GM19043 (cell line): ENCODE data around the gene CCND2.

Source experiments
- ATAC-seq: cut with Tn5 transposase; IDR thresholded peaks from one replicate; pipeline ENCODE4 v1.9.1; 2021; ENCODE audit warnings: low read depth; ENCODE audit not compliant: unreplicated experiment

Gene CCND2

DNA sequence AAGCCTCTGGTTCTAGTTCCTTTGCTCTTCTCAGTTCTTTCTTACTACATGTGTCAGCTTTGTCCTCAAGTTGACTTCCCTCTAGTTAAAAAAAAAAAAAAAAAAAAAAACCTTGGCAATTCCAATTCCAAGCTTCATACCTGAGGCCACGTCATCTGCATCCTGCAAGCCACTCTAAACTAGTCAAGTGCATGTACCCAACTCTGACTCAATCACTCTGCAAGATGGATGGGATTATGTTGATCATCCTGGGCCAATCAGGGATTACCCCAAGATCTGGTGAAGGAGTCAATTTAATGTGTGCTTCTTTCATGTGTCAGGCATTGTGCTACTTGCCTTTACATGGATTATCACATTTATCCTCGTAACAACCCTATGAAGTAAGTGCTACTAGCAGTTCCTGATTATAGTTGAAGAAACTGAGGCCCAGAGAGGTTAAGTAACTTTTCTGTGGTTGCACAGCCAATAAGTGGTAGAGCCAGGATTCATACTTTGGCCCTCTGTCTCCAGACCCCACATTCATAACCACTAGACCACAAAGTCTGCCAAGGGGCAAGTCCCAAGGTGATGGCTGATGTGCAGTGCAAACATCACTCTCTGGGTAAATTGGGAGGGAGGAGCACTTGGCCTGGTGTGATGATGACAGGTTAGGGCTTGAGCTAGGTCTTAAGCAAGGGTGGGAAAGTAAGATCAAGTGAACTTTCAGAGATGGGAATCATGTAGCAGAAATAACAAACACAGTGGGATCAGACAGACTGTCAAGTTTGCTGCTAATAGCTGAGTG lies 17.3 kb upstream of the CCND2 start:
- ATAC-seq, result no peak

DNA sequence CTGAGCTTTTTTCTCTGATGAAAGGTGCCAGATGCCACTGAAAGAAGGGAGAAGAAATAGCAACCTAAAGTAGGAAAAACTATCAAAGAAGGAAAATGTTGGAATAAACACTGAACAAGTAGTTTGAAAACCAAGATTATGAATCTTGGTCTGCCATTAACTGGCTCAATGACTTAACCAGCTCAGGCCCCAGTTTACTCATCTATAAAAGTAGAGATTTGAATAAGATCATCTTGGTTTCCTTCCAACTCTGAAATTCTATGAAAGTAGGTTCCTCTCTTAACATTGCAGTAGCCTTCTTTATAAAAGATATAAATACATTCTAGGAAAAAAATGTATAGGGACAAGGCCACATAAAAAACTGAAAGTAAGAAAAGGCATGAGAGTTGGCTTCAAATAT lies 16.1 kb upstream of the CCND2 start:
- ATAC-seq, result no peak

DNA sequence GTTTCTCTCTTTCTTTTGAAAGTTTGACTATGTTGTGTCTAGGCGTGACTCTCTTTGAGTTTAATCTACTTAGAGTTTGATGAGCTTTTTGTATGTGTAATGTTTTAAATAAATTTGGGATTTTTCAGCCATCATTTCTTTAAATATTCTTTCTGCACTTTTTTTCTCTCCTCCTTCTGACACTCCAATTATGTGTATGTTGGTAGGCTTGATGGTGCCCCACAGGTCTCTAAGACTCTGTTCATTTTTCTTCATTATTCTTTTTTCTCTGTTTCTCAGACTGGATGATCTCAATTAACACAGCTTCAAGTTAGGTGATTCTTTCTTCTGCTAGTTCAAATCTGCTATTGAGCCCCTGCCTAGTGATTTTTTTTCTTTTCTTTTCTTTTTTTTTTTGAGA lies 14.5 kb upstream of the CCND2 start:
- no peak for ATAC-seq

DNA sequence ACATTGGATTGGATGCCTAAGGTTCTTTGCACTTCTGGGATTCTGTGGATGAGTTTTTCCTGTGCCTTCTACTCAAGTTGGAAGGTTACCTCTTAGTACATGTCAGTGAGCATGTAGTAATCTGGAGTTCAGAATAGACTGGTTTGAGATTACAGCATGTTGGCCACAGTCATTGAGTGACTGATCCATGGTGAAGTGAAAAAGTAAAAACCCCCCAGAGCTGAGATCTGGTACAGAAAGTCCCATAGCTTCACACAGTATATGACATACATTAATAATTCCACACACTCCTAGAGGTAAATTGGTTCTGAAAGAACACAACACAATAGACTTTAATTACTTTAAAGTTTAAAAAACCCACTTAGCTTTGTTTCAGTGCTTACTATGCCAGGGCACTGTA lies 11.9 kb upstream of the CCND2 start:
- ATAC-seq, result no peak

DNA sequence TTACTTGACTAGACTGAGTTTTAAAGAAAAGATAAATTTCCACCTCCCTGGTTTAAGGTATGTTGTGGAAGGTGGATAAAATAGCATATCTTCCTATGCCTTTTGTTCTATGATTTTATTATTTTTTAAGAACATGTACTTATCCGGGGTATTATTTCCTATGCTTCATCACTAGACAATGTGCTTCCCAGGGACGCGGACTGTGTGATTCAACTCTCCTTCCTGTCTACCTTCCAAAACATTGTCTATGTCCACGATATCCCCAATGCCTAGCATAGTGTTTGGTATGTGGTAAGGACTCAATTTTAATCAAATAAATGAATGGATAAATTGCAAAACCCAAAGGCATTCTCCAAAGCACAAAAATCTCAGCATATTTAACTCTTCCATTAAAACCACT lies 8.3 kb upstream of the CCND2 start:
- ATAC-seq, result no peak

DNA sequence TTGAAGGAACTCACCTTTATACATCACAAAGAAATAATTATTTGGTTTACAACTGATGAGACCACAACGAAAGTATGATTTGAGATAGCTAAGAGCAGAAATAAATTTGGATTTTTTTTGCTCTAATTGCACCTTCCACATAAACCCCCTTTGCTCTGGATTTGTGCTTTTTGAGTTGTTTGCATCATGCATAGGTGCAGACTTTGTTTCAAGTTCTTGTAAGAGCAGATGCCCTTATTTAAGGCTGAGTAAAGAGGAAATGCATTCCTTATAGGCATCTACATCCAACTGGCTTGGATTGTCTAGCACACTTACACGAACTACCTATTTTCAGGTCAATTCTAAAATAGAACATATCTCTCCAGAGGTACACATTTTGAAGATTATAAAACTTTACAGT lies 6.6 kb upstream of the CCND2 start:
- no peak for ATAC-seq

DNA sequence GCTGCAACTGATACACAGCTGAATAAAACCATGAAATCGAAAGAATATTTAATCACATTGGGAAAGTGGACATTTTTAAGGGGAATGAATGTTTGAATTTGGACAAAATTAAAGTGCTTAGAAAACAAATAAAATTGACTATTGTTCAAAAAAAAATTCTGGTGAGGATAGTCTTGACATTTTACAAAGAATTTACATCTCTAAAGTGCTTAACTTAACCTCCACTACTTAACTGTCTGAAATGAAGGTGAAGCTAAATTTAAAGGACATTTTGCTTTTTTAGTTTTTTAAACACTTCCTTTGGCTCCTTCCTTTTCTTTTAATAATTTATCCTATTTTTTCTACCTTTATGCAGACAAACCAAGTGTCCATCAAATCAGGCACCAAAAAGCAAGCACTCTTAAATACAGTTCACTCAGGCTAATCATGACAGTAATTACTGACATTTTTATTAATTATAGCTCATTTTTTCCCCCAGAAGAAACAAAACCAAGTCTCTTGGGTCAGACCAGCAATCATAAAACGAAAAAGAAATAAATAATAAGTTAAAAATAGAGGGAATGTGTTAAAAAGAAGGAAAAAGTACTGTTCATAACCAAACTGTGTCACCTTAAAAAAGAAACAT lies 5.7 kb upstream of the CCND2 start:
- ATAC-seq, result no peak

DNA sequence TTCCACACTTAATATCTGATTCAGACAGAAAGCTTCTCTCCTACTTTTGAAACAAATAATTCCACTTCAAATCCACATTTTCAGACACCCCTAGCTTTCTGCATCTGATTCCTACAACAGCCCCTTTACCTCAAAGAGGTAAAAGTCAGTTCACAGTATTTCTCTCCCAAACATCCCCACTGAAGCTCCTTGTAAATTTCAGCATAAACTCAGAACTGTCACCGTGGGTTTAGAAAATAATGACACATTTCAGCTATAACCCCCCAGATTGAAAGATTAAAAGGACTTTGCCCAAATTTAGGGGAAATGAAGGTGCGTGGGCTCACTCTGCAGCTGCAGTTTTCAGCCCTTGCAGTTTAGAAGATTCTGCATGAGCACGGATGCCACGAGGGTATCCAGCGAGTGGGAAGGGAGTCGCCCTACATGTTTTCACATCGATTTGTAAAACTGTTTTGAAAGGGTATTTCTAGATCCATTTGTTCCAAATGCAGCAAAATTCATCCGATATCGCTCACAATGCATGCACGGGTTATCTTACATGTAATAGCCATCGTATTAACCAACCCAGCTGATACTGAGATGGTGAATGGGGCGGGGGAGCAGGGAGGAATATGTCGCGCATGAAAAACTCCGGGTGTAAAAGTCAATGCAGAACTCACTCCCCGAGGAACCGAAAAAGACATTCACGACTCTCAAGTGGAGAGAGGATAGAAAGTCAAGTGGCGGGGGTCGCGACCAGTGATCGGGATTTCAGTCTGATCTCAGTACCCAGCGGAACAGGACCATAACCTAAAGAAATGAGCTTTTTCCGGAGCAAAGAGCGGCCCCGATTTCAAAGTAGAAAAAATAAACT lies 5.0 kb upstream of the CCND2 start:
- ATAC-seq, result no peak

DNA sequence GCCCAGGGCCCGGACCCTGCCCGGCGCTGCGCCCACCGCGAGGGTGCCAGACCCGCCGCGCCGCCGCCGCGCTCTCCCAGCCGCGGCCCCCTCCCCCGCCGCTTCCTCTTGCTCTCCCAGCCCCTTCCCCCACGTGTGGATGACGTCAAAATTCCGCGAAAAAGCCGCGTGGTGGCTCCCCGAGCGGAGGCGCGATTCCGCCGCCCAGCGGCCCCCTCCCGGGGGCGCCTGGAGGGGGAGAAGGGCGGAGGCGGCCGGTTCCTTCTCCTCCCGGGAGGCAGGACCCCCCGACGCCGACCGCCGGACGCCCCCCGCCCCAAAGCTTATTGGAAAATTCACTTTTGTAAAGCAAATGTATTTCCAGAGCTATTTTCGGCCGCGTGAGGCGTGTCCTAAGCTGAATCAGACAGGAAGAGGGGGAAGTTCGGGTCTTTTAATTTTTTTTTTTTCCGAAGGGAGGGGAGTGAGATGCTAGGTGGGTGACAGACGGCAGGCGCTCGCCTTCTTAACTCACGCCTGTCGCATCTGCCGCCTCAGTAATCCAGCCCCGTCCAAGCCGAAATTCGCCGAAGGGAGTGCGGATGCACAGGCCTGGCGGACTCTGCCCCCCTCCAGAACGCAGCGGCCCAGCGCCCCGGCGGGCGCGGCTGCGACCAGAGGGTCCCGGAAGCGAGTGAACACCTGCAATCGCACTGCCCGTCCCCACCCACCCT lies 4.1 kb upstream of the CCND2 start:
- ATAC-seq, result no peak

DNA sequence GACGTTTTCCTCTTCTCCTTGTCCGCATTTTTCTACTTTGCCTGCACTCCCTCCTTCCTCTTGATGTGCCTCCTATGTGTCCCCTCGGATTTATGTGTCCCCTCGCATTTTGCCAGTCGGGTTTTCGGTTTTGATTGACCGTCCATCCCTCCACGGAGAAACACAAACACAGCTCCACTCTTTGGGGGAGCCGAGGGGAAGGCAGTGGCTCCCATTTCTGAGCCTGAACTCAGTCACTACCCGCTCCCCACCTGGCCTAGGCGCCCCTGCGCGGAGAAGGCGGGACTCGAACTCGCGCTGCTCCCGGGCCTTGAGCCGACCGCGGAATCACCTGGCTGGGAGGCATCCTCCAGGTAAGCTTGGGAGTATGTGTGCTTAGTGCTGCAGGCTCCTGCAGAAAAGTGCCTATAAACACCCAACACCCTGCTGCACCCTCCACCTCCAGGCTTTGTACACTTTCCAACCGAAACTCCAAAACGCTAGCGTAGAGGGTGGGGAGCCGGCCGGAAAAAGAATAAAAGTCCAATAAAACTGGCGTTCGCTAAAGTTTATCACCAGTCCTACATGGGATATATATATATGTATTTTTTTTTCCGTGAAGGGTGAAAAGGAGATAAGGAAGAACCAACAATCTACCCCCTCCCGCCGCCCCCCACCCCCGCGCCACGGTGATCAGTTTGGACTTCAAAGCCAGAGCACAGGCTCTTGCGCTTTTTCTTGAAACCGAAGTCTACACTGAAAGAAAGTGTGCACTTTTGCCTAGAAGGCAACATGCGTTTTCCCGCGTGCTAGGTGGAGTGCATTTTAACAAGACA lies 3.3 kb upstream of the CCND2 start:
- no peak for ATAC-seq

DNA sequence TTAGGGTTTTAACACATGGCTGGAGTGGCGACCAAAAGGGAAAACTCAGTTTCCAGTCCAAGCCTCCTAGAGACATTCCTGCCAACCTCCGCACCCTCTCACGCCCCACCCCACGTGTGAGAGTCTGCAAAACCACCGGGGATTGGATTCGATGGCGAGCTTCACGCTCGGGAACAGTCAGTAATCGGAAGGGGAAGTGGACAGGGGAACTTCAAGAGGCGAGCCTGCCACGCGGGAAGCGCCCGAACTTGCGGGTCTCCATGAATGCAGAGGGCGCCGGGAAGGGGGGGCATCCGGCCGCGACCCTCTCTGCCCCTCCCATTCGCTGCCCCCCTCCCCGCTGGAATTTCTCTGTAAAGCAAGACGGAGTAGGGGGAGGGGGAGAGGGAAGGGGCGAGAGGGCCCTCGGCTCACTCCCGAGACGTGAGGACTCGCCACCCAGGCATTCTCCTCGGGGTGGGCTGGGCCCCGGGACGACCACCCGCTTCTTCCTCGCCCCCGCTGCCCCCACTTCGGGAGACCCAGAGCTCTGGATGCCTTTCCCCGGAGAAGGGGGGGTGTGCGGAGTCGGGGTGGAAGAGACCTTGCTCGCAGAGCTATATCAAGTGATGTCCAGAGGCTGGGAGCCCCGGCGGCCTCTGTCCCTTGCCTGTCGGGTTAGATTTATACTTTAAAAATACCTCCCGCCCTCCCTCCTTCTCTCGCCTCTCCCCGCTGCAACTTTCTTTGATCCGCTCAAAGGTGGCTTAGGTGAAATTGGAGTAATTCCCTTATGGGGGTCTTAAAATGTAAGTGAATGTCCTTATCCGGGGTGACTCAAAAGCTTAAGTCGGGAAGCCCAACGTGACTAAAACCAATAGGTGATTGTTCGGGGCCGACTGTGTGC lies 2.5 kb upstream of the CCND2 start:
- ATAC-seq, result no peak

DNA sequence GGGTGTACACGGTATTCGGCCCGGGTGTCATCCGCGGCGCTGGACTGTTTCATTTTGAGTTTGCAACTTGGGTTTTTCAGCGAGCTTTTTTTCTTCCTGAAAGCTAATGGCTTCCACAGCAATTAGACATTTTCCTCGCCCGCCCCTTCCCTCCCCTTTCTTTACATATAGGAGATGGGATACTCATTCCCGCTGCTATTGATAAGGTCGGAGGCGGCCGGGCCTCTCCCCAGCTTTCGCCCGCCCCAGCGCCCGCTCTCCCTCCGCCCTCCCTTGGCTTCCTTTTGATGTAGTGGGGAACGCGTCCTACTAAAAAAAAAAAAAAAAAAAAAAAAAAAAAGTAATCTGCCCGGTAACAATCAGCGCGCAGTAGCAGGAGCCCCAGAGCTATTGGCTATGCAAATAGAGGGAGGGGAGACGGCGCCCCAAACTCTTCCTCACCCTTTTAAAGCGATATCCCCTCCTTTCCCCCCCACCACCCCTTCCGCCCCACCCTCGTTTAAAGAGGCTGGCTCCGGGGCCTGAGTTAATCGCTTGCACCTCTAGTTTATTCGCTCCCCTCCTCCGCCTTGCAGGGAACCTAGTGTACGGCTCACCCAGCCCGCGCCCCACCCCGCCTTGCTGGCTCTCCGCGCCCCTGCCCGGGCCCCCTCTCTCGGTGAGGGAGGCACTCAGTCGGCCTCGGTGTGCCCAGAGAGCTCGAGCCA lies 1.7 kb upstream of the CCND2 start:
- ATAC-seq, result peak; percentile 48

DNA sequence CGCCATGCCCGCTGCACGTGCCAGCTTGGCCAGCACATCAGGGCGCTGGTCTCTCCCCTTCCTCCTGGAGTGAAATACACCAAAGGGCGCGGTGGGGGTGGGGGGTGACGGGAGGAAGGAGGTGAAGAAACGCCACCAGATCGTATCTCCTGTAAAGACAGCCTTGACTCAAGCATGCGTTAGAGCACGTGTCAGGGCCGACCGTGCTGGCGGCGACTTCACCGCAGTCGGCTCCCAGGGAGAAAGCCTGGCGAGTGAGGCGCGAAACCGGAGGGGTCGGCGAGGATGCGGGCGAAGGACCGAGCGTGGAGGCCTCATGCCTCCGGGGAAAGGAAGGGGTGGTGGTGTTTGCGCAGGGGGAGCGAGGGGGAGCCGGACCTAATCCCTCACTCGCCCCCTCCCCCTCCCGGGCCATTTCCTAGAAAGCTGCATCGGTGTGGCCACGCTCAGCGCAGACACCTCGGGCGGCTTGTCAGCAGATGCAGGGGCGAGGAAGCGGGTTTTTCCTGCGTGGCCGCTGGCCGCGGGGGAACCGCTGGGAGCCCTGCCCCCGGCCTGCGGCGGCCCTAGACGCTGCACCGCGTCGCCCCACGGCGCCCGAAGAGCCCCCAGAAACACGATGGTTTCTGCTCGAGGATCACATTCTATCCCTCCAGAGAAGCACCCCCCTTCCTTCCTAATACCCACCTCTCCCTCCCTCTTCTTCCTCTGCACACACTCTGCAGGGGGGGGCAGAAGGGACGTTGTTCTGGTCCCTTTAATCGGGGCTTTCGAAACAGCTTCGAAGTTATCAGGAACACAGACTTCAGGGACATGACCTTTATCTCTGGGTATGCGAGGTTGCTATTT lies 914 bp upstream of the CCND2 start:
- no peak for ATAC-seq

DNA sequence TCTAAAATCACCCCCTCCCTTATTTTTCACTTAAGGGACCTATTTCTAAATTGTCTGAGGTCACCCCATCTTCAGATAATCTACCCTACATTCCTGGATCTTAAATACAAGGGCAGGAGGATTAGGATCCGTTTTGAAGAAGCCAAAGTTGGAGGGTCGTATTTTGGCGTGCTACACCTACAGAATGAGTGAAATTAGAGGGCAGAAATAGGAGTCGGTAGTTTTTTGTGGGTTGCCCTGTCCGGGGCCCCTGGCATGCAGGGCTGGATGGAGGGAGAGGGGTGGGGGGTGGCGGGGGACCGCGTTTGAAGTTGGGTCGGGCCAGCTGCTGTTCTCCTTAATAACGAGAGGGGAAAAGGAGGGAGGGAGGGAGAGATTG lies 300 bp upstream of the CCND2 start:
- no peak for ATAC-seq

DNA sequence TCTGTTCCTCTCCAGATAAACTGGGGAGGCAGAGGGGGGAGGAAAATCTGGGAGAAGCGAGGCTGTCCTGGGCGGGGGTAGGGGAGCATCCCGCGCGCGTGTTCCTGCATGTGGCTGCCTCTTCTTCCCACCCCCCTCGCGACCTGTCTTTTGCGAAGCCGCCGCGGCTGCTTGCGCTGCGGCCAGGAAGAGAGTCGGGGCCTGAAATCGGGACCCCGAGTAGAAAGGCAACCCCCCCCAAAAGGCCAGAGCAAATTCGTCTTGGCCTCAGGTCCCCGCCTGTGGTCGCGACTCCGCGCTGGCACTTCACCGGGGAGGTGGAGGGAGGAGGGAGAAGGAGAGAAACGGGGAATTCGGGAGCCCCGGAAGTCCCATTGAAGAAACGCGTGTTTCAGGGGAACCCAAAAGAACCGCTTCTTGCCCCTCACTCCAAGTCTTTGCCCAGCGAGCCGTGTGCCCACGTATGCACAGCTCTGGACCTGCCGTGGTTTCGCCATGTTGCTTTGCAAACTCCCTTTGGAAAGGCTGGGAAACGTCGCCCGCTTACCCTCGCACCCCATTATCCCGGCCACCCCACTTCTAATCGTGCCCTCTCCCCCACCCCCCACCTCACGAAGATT lies 944 bp downstream of the CCND2 start:
- no peak for ATAC-seq

DNA sequence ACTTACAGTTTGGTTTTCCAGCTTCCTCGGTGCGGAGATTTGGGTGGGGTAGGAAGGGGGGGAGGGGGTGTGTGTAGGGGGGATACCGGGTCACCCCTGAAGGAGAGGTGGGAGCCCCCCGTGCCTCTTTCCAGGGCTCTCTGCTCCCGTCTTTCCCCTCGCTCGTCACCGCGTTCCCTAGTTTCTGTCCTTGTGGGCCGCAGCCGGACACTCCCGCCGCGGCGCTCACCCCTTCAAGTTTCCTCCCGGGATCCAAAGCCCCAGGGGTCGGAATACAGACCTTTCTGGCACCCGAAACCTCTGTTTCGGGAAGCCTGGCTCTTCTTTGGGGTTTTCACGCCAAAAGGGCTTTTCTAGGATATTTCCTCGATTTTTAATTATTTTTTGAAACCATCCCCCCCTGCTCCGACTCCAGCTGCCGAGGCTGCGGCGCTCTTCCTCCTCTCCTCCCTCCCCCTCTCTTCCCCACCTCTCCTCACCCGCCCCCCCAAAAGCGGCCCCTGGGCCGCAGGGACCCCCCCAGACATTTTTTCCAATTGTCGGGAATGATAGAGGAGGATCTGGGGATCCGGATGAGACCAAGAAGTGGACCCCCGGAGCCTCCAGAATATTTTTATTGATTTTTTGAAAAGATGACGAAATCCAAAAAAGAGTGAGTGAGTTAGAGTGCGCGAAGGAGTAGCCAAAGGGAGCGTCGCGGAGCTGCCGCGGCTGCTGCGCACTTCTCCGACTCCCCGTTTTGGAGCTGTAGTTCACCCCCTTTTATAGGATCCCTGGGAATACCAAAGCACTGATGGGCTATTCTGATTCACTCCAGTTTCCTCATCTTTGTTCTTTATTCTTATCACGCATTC lies 1.7 kb downstream of the CCND2 start:
- no peak for ATAC-seq
